ENCODE results near the gene SLC28A1. TPM values are rescaled to one million over a fixed set of nuclear protein-coding genes. Genes with fewer than 3 reads are reported as not detected.

Gene SLC28A1
- total RNA-seq, 4 donors from 2014 or later = 0.21 to 0.43 TPM; not detected in 2

DNA sequence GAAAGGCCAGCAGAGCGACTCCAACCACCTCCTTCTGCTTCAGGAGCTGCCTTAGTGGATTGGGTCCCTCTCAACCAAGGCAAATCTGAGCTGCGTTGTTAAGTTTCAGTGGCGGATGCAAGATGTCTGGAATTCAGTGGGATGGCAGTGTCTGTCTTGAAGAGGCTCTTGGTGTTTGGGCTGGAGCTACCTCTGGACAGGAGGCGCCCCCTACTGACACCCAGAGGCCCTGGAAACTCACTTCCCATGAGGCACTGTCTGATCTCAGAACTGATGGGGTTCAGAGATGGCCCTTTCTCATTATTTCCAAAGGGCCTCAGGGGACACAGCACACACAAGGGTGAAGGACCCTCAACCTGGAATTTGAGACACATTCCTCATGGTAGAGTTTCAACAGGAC, 6.0 kb upstream of the SLC28A1 start:
- no peak overlapping the region for H3K4me3 ChIP-seq
- H3K9me3 ChIP-seq = no peaks in the 10 kb centered on the region
- intact Hi-C loops (cut with DNase I; ENCODE audit: low total_unique reads) = no loop called here
- peak; percentile 63 to 68 for DNase-seq
- no peak overlapping the region for H3K27ac ChIP-seq
- TF ChIP-seq POLR2A (IDR thresholded peaks at IDR 0.05) = no peak
- TF ChIP-seq, protein P1, sequence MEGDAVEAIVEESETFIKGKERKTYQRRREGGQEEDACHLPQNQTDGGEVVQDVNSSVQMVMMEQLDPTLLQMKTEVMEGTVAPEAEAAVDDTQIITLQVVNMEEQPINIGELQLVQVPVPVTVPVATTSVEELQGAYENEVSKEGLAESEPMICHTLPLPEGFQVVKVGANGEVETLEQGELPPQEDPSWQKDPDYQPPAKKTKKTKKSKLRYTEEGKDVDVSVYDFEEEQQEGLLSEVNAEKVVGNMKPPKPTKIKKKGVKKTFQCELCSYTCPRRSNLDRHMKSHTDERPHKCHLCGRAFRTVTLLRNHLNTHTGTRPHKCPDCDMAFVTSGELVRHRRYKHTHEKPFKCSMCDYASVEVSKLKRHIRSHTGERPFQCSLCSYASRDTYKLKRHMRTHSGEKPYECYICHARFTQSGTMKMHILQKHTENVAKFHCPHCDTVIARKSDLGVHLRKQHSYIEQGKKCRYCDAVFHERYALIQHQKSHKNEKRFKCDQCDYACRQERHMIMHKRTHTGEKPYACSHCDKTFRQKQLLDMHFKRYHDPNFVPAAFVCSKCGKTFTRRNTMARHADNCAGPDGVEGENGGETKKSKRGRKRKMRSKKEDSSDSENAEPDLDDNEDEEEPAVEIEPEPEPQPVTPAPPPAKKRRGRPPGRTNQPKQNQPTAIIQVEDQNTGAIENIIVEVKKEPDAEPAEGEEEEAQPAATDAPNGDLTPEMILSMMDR (IDR thresholded peaks at IDR 0.05) = peak; percentile 22 to 57 (median 42)
- no peaks in the 10 kb centered on the region for H3K4me1 ChIP-seq
- H3K27me3 ChIP-seq = no peaks in the 10 kb centered on the region
- H3K36me3 ChIP-seq = no peaks in the 10 kb centered on the region

GRCh38 chr15:84879088-84879780, 5.2 kb upstream of the SLC28A1 start:
- Histone ChIP-seq H3K4me3 (no peak overlapping the region), H3K36me3 (no peaks in the 10 kb centered on the region), H3K27me3 (no peaks in the 10 kb centered on the region), H3K27ac (no peak overlapping the region), H3K4me1 (no peaks in the 10 kb centered on the region), H3K9me3 (no peaks in the 10 kb centered on the region)
- intact Hi-C loops (cut with DNase I; ENCODE audit: low total_unique reads) = no loop called here
- TF ChIP-seq POLR2A (IDR thresholded peaks at IDR 0.05) = no peak
- TF ChIP-seq, protein P1 (IDR thresholded peaks at IDR 0.05) = no peak
- DNase-seq = no peak

- intact Hi-C loops (cut with DNase I; ENCODE audit: low total_unique reads) = no loop called here
- Histone ChIP-seq H3K9me3 (no peaks in the 10 kb centered on the region), H3K4me1 (no peaks in the 10 kb centered on the region), H3K27ac (no peak overlapping the region), H3K27me3 (no peaks in the 10 kb centered on the region), H3K36me3 (no peaks in the 10 kb centered on the region), H3K4me3 (no peak overlapping the region)
- DNase-seq = no peak
- TF ChIP-seq, protein P1 (IDR thresholded peaks at IDR 0.05) = no peak
- no peak for TF ChIP-seq POLR2A (IDR thresholded peaks at IDR 0.05)
Observed at GRCh38 chr15:84880007-84880406, 4.5 kb upstream of the SLC28A1 start.

DNA sequence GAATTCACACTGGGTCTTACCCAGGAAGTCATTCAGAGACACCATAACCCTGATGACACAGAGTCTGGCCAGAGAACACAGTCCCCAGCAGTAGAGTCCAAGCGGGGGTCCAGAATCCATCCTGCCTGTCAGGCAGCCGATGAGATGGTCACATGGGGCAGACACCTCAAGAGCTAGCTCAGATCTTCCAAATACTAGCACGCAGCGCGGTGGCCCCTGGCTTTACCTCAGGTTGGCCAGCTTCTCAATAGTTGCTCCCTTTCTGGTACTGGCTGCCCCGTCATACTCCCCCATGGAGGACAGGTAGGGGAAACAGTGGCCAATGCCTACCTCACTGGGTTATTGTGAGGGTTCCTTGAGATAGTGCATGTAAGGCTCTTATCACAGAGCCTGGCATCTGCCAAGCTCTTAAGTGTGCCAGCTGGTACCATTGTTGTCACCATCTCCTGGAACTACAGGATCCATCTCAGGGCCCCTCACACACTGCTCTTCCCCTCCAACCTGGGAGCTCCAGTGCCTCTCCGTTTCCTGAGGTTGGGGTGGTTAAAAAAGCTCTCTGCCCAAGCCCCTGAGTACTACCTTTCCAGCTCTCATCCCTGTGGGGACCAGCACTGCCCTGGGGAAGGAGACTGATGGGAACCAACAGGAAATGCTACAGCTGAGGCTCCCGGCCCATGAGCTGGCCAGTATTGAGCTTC, 3.5 kb upstream of the SLC28A1 start:
- Histone ChIP-seq H3K9me3 (no peaks in the 10 kb centered on the region), H3K36me3 (no peaks in the 10 kb centered on the region), H3K4me3 (no peak overlapping the region), H3K27ac (no peak overlapping the region), H3K4me1 (no peaks in the 10 kb centered on the region), H3K27me3 (no peaks in the 10 kb centered on the region)
- DNase-seq = no peak
- intact Hi-C loops (cut with DNase I; ENCODE audit: low total_unique reads) = no loop called here
- TF ChIP-seq POLR2A (IDR thresholded peaks at IDR 0.05) = no peak
- TF ChIP-seq, protein P1 (IDR thresholded peaks at IDR 0.05) = no peak

- DNase-seq = no peak
- H3K27me3 ChIP-seq = no peaks in the 10 kb centered on the region
- H3K9me3 ChIP-seq = no peaks in the 10 kb centered on the region
- no peaks in the 10 kb centered on the region for H3K4me1 ChIP-seq
- no peak overlapping the region for H3K4me3 ChIP-seq
- TF ChIP-seq, protein P1 (IDR thresholded peaks at IDR 0.05) = no peak
- H3K36me3 ChIP-seq = no peaks in the 10 kb centered on the region
- intact Hi-C loops (cut with DNase I; ENCODE audit: low total_unique reads) = no loop called here
- no peak overlapping the region for H3K27ac ChIP-seq
Observed at GRCh38 chr15:84881520-84881830, 3.0 kb upstream of the SLC28A1 start.
